SK-N-SH (cell line): ENCODE results near the gene LEKR1.

Experiments
- ELF1 ChIP-seq: IDR thresholded peaks from 2 replicates; pipeline ENCODE4 v1.4.0; 2012
- EP300 ChIP-seq, 2 experiments: IDR thresholded peaks; 2 replicates each; pipeline versions ENCODE4 v1.4.0 to v1.6.1; 2012; ENCODE audit warnings: borderline replicate concordance in 1 of 2, low read depth in 1 of 2, low read length in 1 of 2
- NFIC ChIP-seq: IDR thresholded peaks from 2 replicates; pipeline ENCODE4 v1.4.0; 2012; ENCODE audit warnings: borderline replicate concordance
- NRF1 ChIP-seq: IDR thresholded peaks from 2 replicates; pipeline ENCODE4 v1.6.1; 2012; ENCODE audit warnings: low read depth, mild to moderate bottlenecking, low read length
- POLR2AphosphoS5 ChIP-seq: IDR thresholded peaks from 2 replicates; pipeline ENCODE4 v1.6.1; 2012; ENCODE audit warnings: low read depth, low read length
- TF ChIP-seq, protein P1 (sequence below): fragments of 200-600 bp; sonication (generic); IDR thresholded peaks from 2 replicates; pipeline ENCODE4 v1.6.1; 2017; ENCODE audit warnings: antibody characterized with exemption, mild to moderate bottlenecking, moderate library complexity
- TF ChIP-seq, protein P2 (sequence below): IDR thresholded peaks from 2 replicates; pipeline ENCODE4 v1.6.1; 2012; ENCODE audit warnings: mild to moderate bottlenecking, low read depth, low read length, moderate library complexity

DNA sequence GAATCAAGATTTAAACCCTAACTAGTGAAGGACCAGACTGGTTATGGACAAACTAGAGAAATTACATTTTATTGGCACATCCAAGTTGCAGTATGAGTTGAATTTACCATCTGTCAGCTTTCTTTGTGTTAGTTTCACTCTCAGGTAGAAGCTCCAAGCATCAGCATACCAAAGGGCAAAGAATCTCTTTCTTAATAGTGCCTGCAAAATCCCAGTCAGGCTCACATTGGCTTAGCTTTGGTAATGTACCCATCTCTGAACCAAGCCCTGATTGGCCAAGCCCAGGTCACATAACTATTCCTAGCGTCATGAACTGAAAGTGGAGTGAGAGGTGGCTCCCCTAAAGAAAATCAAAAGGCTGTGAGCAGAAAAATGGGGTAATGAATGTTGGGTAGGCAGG is 266.9 kb downstream of the LEKR1 start:
- no peak for TF ChIP-seq NFIC
- no peak for TF ChIP-seq POLR2AphosphoS5
- TF ChIP-seq NRF1: no peak
- no peak for TF ChIP-seq ELF1
- TF ChIP-seq, protein P1, sequence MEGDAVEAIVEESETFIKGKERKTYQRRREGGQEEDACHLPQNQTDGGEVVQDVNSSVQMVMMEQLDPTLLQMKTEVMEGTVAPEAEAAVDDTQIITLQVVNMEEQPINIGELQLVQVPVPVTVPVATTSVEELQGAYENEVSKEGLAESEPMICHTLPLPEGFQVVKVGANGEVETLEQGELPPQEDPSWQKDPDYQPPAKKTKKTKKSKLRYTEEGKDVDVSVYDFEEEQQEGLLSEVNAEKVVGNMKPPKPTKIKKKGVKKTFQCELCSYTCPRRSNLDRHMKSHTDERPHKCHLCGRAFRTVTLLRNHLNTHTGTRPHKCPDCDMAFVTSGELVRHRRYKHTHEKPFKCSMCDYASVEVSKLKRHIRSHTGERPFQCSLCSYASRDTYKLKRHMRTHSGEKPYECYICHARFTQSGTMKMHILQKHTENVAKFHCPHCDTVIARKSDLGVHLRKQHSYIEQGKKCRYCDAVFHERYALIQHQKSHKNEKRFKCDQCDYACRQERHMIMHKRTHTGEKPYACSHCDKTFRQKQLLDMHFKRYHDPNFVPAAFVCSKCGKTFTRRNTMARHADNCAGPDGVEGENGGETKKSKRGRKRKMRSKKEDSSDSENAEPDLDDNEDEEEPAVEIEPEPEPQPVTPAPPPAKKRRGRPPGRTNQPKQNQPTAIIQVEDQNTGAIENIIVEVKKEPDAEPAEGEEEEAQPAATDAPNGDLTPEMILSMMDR: no peak
- no peak for TF ChIP-seq EP300 (IDR thresholded peaks at IDR 0.05; ENCODE audit: borderline replicate concordance in 1 of 2, low read depth in 1 of 2, low read length in 1 of 2)
- TF ChIP-seq, protein P2, sequence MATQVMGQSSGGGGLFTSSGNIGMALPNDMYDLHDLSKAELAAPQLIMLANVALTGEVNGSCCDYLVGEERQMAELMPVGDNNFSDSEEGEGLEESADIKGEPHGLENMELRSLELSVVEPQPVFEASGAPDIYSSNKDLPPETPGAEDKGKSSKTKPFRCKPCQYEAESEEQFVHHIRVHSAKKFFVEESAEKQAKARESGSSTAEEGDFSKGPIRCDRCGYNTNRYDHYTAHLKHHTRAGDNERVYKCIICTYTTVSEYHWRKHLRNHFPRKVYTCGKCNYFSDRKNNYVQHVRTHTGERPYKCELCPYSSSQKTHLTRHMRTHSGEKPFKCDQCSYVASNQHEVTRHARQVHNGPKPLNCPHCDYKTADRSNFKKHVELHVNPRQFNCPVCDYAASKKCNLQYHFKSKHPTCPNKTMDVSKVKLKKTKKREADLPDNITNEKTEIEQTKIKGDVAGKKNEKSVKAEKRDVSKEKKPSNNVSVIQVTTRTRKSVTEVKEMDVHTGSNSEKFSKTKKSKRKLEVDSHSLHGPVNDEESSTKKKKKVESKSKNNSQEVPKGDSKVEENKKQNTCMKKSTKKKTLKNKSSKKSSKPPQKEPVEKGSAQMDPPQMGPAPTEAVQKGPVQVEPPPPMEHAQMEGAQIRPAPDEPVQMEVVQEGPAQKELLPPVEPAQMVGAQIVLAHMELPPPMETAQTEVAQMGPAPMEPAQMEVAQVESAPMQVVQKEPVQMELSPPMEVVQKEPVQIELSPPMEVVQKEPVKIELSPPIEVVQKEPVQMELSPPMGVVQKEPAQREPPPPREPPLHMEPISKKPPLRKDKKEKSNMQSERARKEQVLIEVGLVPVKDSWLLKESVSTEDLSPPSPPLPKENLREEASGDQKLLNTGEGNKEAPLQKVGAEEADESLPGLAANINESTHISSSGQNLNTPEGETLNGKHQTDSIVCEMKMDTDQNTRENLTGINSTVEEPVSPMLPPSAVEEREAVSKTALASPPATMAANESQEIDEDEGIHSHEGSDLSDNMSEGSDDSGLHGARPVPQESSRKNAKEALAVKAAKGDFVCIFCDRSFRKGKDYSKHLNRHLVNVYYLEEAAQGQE: no peak
